ENCODE results near the gene CELSR1. TPM values are rescaled to one million over a fixed set of nuclear protein-coding genes. Genes with fewer than 3 reads are reported as not detected.

Gene CELSR1
- total RNA-seq, 3 donors from 2014 or later = 1.9 to 4.2 (median 2.5) TPM

DNA sequence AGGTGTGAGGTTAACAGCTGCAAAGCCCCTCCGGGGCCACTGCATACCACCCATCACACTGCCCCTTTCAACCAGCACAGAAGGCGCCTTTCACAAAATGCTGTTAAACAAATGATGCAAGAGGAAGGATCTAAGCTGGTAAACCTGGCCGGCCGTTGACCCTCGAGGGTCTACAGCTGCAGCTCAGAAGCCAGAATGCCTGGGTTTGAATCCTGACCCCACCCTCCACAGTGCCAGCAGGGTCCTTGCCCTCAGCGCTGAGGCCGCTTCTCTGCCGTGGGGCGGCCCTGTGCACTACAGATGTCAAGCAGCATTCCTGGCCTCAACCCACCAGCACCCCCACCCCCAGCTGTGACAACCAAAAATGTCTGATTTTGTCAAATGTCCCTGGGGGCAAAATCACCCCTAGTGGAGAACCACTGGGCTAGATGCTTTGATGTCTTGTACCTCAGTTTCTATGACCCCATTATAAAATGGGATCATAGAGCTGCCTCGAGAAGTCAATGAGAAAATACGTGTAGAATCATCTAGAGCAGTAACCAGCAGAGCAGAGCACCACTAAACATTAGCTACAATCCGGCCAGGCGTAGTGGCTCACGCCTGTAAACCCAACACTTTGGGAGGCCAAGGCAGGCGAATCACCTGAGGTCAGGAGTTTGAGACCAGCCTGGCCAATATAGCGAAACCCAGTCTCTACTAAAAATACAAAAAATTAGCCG is 77.9 kb downstream of the CELSR1 start:
- Histone ChIP-seq H3K9me3 (no peaks in the 10 kb centered on the region), H3K4me1 (ENCODE audit: low read depth) (no peaks in the 10 kb centered on the region), H3K4me3 (no peak overlapping the region), H3K36me3 (ENCODE audit: low read depth) (no peaks in the 10 kb centered on the region)
- DNase-seq (no peak), ATAC-seq (no peak)
- intact Hi-C loops (cut with DNase I, micrococcal nuclease) = no loop called here
- no peak for TF ChIP-seq CTCF (IDR thresholded peaks at IDR 0.05)

GRCh38 chr22:46458525-46458924 is 78.9 kb downstream of the CELSR1 start:
- H3K9me3 ChIP-seq = no peaks in the 10 kb centered on the region
- intact Hi-C loops (cut with DNase I, micrococcal nuclease) = no loop called here
- DNase-seq (no peak), ATAC-seq (no peak)
- no peak overlapping the region for H3K4me3 ChIP-seq
- no peak for TF ChIP-seq CTCF (IDR thresholded peaks at IDR 0.05)
- no peaks in the 10 kb centered on the region for H3K4me1 ChIP-seq (ENCODE audit: low read depth)
- H3K36me3 ChIP-seq (ENCODE audit: low read depth) = no peaks in the 10 kb centered on the region

GRCh38 chr22:46457502-46458488 is 79.6 kb downstream of the CELSR1 start:
- DNase-seq (no peak), ATAC-seq (no peak)
- Histone ChIP-seq H3K9me3 (no peaks in the 10 kb centered on the region), H3K4me3 (no peak overlapping the region), H3K4me1 (ENCODE audit: low read depth) (no peaks in the 10 kb centered on the region), H3K36me3 (ENCODE audit: low read depth) (no peaks in the 10 kb centered on the region)
- intact Hi-C loops (cut with DNase I, micrococcal nuclease) = no loop called here
- no peak for TF ChIP-seq CTCF (IDR thresholded peaks at IDR 0.05)

DNA sequence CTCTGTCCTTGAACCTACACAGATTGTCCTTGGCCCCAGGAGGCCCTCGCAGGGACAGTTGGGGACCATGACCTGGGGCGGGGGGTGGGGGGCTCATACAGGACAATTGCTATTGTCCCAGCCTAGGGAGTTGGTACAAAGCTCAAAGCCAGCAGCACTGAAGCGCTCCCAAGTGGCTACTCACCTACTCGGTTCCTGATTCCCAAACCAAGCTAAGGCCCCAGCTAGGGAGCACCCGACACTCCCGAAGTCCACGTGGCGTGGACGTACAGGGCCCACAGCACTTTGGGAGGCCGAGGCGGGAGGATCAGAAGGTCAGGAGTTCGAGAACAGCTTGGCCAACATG is 80.6 kb downstream of the CELSR1 start:
- ATAC-seq = no peak
- intact Hi-C loops (cut with DNase I, micrococcal nuclease) = no loop called here
- H3K4me1 ChIP-seq (ENCODE audit: low read depth) = no peaks in the 10 kb centered on the region
- no peak for TF ChIP-seq CTCF (IDR thresholded peaks at IDR 0.05)
- H3K9me3 ChIP-seq = no peaks in the 10 kb centered on the region
- H3K36me3 ChIP-seq (ENCODE audit: low read depth) = no peaks in the 10 kb centered on the region
- H3K4me3 ChIP-seq = no peak overlapping the region
- no peak for DNase-seq

DNA sequence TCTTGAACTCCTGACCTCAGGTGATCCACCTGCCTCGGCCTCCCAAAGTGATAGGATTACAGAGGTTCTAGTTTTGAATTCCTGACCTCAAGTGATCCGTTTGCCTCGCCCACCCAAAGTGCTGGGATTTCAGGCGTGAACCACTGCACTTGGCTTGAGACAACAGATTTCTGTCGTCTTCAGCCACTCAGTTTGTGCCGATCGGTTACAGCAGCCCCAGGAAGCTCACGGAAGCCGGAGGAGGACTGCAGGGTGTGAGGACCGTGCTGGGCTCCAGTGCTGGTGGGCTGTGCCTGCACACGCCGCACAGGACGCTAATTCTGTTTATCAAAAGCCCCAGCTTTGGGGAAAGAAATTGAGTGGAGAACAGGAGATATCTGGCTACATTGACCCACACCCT is 82.0 kb downstream of the CELSR1 start:
- H3K4me1 ChIP-seq (ENCODE audit: low read depth) = no peaks in the 10 kb centered on the region
- H3K36me3 ChIP-seq (ENCODE audit: low read depth) = no peaks in the 10 kb centered on the region
- intact Hi-C loops (cut with DNase I, micrococcal nuclease) = no loop called here
- TF ChIP-seq CTCF (IDR thresholded peaks at IDR 0.05) = no peak
- no peaks in the 10 kb centered on the region for H3K9me3 ChIP-seq
- DNase-seq (peak in 1 of 3 donors; percentile 15), ATAC-seq (no peak)
- no peak overlapping the region for H3K4me3 ChIP-seq
